IMR-90 (cell line): ENCODE measurements around the gene CCT5. TPM values are rescaled to one million over a fixed set of nuclear protein-coding genes. Genes with fewer than 3 reads are reported as not detected.

ENCODE experiments used
- ATAC-seq: fragments of 200-7000 bp; cut with Tn5 transposase; 2 replicates; pipeline ENCODE4 v1.9.1; 2020; ENCODE audit warnings: low read depth, mild to moderate bottlenecking, moderate library complexity
- BruUV-seq: library from RNA; stranded (reverse); fragments of 400-500 nt; replicated peaks from 2 replicates; lab custom pipeline; 2021; lab: Mats Ljungman, UMichigan
- CTCF ChIA-PET: fragments of 300-600 bp; formaldehyde crosslinking; extraction: SDS; loops from one replicate; lab custom pipeline; 2021; ENCODE audit warnings: antibody characterized with exemption; lab: Yijun Ruan, JAX
- POLR2A ChIA-PET: fragments of 300-600 bp; sonication (Branson Sonifier 250); formaldehyde crosslinking; loops from one replicate; lab custom pipeline; 2022; ENCODE audit warnings: antibody characterized with exemption; ENCODE audit not compliant: unreplicated experiment; lab: Charles Lee
- DNase-seq: peaks from one replicate; pipeline ENCODE4 v3.0.0; 2013
- H2AFZ ChIP-seq: replicated peaks from 2 replicates; pipeline ENCODE3; 2013; ENCODE audit warnings: low read length, mild to moderate bottlenecking; ENCODE audit not compliant: poor library complexity
- H2AK5ac ChIP-seq: 2 replicates; pipeline ENCODE4 v1.6.1; 2013; ENCODE audit warnings: low read depth, low read length, inconsistent platforms
- H2AK9ac ChIP-seq: replicated peaks from 2 replicates; pipeline ENCODE3; 2013; ENCODE audit warnings: mild to moderate bottlenecking, low read depth, low read length, moderate library complexity; ENCODE audit not compliant: poor library complexity
- H2BK120ac ChIP-seq: 2 replicates; pipeline ENCODE4 v1.6.1; 2013; ENCODE audit warnings: low read depth, low read length, inconsistent platforms
- H2BK15ac ChIP-seq: 3 replicates; pipeline ENCODE4 v1.6.1; 2013; ENCODE audit warnings: low read depth, low read length, inconsistent platforms
- H2BK20ac ChIP-seq: 2 replicates; pipeline ENCODE4 v1.6.1; 2013; ENCODE audit warnings: low read depth, mild to moderate bottlenecking, inconsistent platforms, low read length, moderate library complexity
- H2BK5ac ChIP-seq: 2 replicates; pipeline ENCODE4 v1.6.1; 2013; ENCODE audit warnings: mild to moderate bottlenecking, low read depth, low read length, inconsistent platforms; ENCODE audit not compliant: poor library complexity, severe bottlenecking
- H3K14ac ChIP-seq: replicated peaks from 2 replicates; pipeline ENCODE4 v1.6.1; 2013; ENCODE audit warnings: low read depth, low read length, inconsistent platforms
- H3K18ac ChIP-seq: 2 replicates; pipeline ENCODE4 v1.6.1; 2013; ENCODE audit warnings: low read depth, low read length, control low read depth
- H3K23ac ChIP-seq: 2 replicates; pipeline ENCODE4 v1.6.1; 2013; ENCODE audit warnings: low read depth, low read length, inconsistent platforms
- H3K27ac ChIP-seq: 2 replicates; pipeline ENCODE4 v1.5.1; 2013; ENCODE audit warnings: mild to moderate bottlenecking, control low read depth, low read length; ENCODE audit not compliant: insufficient read depth
- H3K27me3 ChIP-seq: 2 replicates; pipeline ENCODE4 v1.6.1; 2013; ENCODE audit warnings: low read length; ENCODE audit not compliant: control insufficient read depth, insufficient read depth
- H3K36me3 ChIP-seq: 2 replicates; pipeline ENCODE4 v1.6.1; 2013; ENCODE audit warnings: low read length, mixed read lengths; ENCODE audit not compliant: control insufficient read depth, insufficient read depth
- H3K4ac ChIP-seq: 2 replicates; pipeline ENCODE4 v1.6.1; 2013; ENCODE audit warnings: low read depth, low read length, inconsistent platforms
- H3K4me1 ChIP-seq: 2 replicates; pipeline ENCODE4 v1.6.1; 2013; ENCODE audit warnings: low read length, mixed read lengths; ENCODE audit not compliant: control insufficient read depth, insufficient read depth
- H3K4me2 ChIP-seq: 2 replicates; pipeline ENCODE4 v1.6.1; 2013; ENCODE audit warnings: low read depth, mild to moderate bottlenecking, control low read depth, low read length, moderate library complexity
- H3K4me3 ChIP-seq: 2 replicates; pipeline ENCODE4 v1.5.1; 2013; ENCODE audit warnings: low read depth, mild to moderate bottlenecking, control low read depth, low read length, moderate library complexity; ENCODE audit not compliant: insufficient read depth
- H3K56ac ChIP-seq: 2 replicates; pipeline ENCODE4 v1.6.1; 2013; ENCODE audit warnings: low read length, inconsistent platforms; ENCODE audit not compliant: insufficient read depth; ENCODE audit errors: extremely low read depth
- H3K79me1 ChIP-seq, 2 experiments: 2 replicates each; pipeline ENCODE4 v1.6.1; 2013; ENCODE audit warnings: low read length in 2 of 2, inconsistent platforms in 1 of 2, low read depth in 1 of 2
- H3K9ac ChIP-seq: 2 replicates; pipeline ENCODE4 v1.6.1; 2013; ENCODE audit warnings: low read depth, low read length, control low read depth
- H3K9me1 ChIP-seq: 2 replicates; pipeline ENCODE4 v1.6.1; 2013; ENCODE audit warnings: low read length, inconsistent platforms; ENCODE audit not compliant: insufficient read depth
- H3K9me3 ChIP-seq: 2 replicates; pipeline ENCODE4 v1.6.1; 2013; ENCODE audit warnings: low read length; ENCODE audit not compliant: control insufficient read depth, insufficient read depth
- H4K20me1 ChIP-seq: 2 replicates; pipeline ENCODE4 v1.6.1; 2013; ENCODE audit warnings: low read length, inconsistent platforms; ENCODE audit not compliant: insufficient read depth
- H4K5ac ChIP-seq: 2 replicates; pipeline ENCODE4 v1.6.1; 2013; ENCODE audit warnings: mild to moderate bottlenecking, low read depth, low read length, control low read depth
- H4K8ac ChIP-seq, 2 experiments: 2 replicates each; pipeline ENCODE4 v1.6.1; 2013; ENCODE audit warnings: low read depth in 2 of 2, low read length in 2 of 2, control low read depth in 1 of 2, inconsistent platforms in 1 of 2
- H4K91ac ChIP-seq: 2 replicates; pipeline ENCODE4 v1.6.1; 2013; ENCODE audit warnings: low read depth, low read length, inconsistent platforms; ENCODE audit not compliant: insufficient read depth
- FOS ChIP-seq: fragments of 150-350 bp; IDR thresholded peaks from 2 replicates; pipeline ENCODE4 v1.6.1; 2016; ENCODE audit warnings: low read depth, low read length
- SMC3 ChIP-seq: fragments of 150-350 bp; IDR thresholded peaks from 2 replicates; pipeline ENCODE4 v1.6.1; 2016; ENCODE audit warnings: low read depth, mild to moderate bottlenecking, antibody characterized with exemption, low read length, moderate library complexity
- USF2 ChIP-seq: fragments of 150-350 bp; IDR thresholded peaks from 2 replicates; pipeline ENCODE4 v1.6.1; 2017; ENCODE audit warnings: mild to moderate bottlenecking, antibody characterized with exemption, low read length, low read depth
- WGBS, 2 experiments: methylation state at CpG; one replicate each; pipeline versions ENCODE4 v1.1.5 to v1.1.7; 2013; ENCODE audit warnings: missing lambda C conversion rate in 2 of 2; ENCODE audit not compliant: insufficient read length in 1 of 2; ENCODE audit errors: extremely low coverage in 2 of 2; 5-methylcytosine and 5-hydroxymethylcytosine counted together
- dilution Hi-C: fragments of 300-500 bp; cut with HindIII; formaldehyde crosslinking; loops from one replicate; pipeline ENCODE4 v1.14.3; 2018; ENCODE audit warnings: low sequenced_read_pairs; ENCODE audit not compliant: unreplicated experiment
- in situ Hi-C: fragments of 300-500 bp; cut with MboI; formaldehyde crosslinking; loops from 3 replicates; pipeline ENCODE4 v1.14.3; 2019; ENCODE audit warnings: low sequenced_read_pairs, inconsistent platforms, mixed read lengths
- intact Hi-C: fragments of 100-400 bp; cut with micrococcal nuclease; formaldehyde crosslinking; loops from 2 replicates; pipeline ENCODE4 v1.10.0; 2022
- polyA plus RNA-seq, 3 experiments: library from polyadenylated mRNA; depleted of rRNA; stranded (reverse); fragments of >200 nt; gene quantifications; 2 replicates each; pipeline ENCODE4 v1.2.3, GENCODE V29; 2012; ENCODE audit warnings: low replicate concordance in 1 of 3
- total RNA-seq: library from RNA; depleted of rRNA; stranded (reverse); fragments of >200 nt; gene quantifications from 2 replicates; pipeline ENCODE4 v1.2.3, GENCODE V29; 2012

CCT5 gene
- total and polyA plus RNA-seq, 2 of the 4 experiments (the other 2 are of a cell fraction), result 358 to 481 TPM

GRCh38 chr5:10214041-10214440, 36.0 kb upstream of the CCT5 start:
- H4K20me1 ChIP-seq, result no peaks in the 10 kb centered on the region
- H4K8ac ChIP-seq, result peak overlapping the region in 1 of 2 experiments; percentile 9; a peak in 1 of 4 replicates
- no peak overlapping the region for H4K5ac ChIP-seq
- peak overlapping the region; percentile 56; the same call in 1 of the 2 replicates for H2BK120ac ChIP-seq
- no peak overlapping the region for H2AK5ac ChIP-seq
- no peak overlapping the region for H4K91ac ChIP-seq
- no peak for DNase-seq
- dilution Hi-C loops (no loop called here), intact Hi-C loops (no loop called here), in situ Hi-C loops (no loop called here)
- H3K79me1 ChIP-seq, result no peaks in the 10 kb centered on the region
- BruUV-seq, result no TSS peak
- no peaks in the 10 kb centered on the region for H3K4me1 ChIP-seq
- H2BK20ac ChIP-seq, result peak overlapping the region; percentile 42; the same call in 1 of the 2 replicates
- H3K4me3 ChIP-seq, result no peak overlapping the region
- H3K23ac ChIP-seq, result no peak overlapping the region
- H2AK9ac ChIP-seq, result no peak overlapping the region
- H2BK5ac ChIP-seq, result no peak overlapping the region
- TF ChIP-seq USF2 (no peak), SMC3 (no peak), FOS (no peak)
- no peak overlapping the region for H3K27ac ChIP-seq
- H3K9me3 ChIP-seq, result no peaks in the 10 kb centered on the region
- H3K9ac ChIP-seq, result no peak overlapping the region
- WGBS, 2 experiments, result no CpG with 5 or more reads among the region's 2 CpGs
- no peak overlapping the region for H3K56ac ChIP-seq
- H3K36me3 ChIP-seq, result no peaks in the 10 kb centered on the region
- H3K18ac ChIP-seq, result no peak overlapping the region
- ChIA-PET POLR2A (no interaction called here), CTCF (interaction anchor here (0.6 kb wide), 1 partner anchor 16 kb away, joined by 6 read pairs; no protein-coding TSS in a partner anchor)
- H3K27me3 ChIP-seq, result no peaks in the 10 kb centered on the region
- no peak overlapping the region; the same call in 1 of the 2 replicates for H3K4ac ChIP-seq
- peak overlapping the region; percentile 5 for H2AFZ ChIP-seq
- ATAC-seq, result no peak
- no peak overlapping the region for H3K4me2 ChIP-seq
- no peak overlapping the region for H2BK15ac ChIP-seq
- 0 out of 2 replicates have a peak overlapping the region, but pooled peaks have one; percentile 68 for H3K14ac ChIP-seq
- peaks cover 3% of the 10 kb centered on the region; the same call in 1 of the 2 replicates for H3K9me1 ChIP-seq
